A549 (cell line): ENCODE results near the gene CLEC16A.
"Not testable (repeated sequence)": the region's sequence is repeated elsewhere in the genome, so short reads cannot be mapped to it uniquely, and the experiment has no call there.

ENCODE experiments used
- CEBPB ChIP-seq, 2 experiments: fragments of >200 bp in 1 of 2; sonication (Bioruptor Twin) in 1 of 2; formaldehyde crosslinking in 1 of 2; IDR thresholded peaks; 2 replicates each; pipeline ENCODE4 v1.6.1; 2012 to 2016
- CTCF ChIP-seq: fragments of >200 bp; sonication (Bioruptor Twin); formaldehyde crosslinking; IDR thresholded peaks from 3 replicates; pipeline ENCODE4 v1.5.1; 2016
- ESRRA ChIP-seq: fragments of 150-350 bp; IDR thresholded peaks from 2 replicates; pipeline ENCODE4 v1.6.1; 2014; ENCODE audit warnings: mild to moderate bottlenecking, low read length, borderline replicate concordance

GRCh38 chr16:10929097-10929496, 15.3 kb upstream of the CLEC16A start:
- TF ChIP-seq ESRRA; CEBPB (IDR thresholded peaks at IDR 0.05); CTCF: not testable (repeated sequence)
